Measurements from ENCODE around the gene CNTN2. TPM values are rescaled to one million over a fixed set of nuclear protein-coding genes. Genes with fewer than 3 reads are reported as not detected.

The CNTN2 gene, protein sequence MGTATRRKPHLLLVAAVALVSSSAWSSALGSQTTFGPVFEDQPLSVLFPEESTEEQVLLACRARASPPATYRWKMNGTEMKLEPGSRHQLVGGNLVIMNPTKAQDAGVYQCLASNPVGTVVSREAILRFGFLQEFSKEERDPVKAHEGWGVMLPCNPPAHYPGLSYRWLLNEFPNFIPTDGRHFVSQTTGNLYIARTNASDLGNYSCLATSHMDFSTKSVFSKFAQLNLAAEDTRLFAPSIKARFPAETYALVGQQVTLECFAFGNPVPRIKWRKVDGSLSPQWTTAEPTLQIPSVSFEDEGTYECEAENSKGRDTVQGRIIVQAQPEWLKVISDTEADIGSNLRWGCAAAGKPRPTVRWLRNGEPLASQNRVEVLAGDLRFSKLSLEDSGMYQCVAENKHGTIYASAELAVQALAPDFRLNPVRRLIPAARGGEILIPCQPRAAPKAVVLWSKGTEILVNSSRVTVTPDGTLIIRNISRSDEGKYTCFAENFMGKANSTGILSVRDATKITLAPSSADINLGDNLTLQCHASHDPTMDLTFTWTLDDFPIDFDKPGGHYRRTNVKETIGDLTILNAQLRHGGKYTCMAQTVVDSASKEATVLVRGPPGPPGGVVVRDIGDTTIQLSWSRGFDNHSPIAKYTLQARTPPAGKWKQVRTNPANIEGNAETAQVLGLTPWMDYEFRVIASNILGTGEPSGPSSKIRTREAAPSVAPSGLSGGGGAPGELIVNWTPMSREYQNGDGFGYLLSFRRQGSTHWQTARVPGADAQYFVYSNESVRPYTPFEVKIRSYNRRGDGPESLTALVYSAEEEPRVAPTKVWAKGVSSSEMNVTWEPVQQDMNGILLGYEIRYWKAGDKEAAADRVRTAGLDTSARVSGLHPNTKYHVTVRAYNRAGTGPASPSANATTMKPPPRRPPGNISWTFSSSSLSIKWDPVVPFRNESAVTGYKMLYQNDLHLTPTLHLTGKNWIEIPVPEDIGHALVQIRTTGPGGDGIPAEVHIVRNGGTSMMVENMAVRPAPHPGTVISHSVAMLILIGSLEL
- polyA plus RNA-seq (2012; ENCODE audit: missing spikeins) = 0.19 TPM

DNA sequence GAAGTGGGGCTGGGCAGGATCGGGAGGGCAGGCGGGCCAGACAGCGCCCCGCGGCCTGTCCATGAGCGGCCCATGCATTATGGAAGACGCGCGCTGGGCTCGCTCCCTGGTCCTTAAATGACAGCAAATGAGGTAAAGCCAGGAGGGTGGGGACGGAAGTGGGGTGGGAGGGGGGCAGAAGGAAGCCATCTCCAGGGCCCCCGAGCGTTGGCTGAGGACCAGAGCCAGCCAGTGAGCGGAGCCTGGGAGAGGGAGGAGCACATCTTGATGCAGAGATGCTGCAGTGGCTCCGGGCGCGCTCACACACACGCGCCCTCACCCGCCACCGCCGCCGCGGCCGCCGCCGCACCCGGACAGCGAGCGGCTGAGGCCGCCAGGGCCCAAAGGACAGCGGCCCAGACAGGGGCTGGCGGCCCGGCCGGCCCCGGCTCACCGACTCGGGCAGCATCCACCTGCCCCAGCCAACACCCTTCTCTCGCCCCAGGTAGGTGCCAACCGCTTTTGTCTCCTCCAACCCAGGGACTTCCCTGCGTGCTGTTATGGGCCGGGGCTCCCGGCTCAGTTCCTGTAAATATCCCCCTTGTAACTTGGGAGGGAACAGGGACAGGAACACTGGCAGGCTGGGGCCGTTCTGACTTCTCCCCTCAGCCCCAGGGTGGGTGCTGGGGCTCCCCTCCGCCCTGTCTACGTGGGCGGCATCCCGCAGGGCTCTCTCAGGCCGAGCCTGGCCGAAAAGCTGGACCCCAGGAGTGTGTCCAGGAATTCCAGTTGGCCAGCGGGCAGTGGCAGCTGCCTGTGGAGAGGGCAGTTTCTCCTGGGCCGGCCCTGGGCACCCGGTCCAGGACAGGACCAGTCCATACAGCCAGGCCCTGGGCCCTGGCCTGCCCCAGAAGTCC lies at the start of gene CNTN2:
Gene CNTN2 (plus strand): TSS at position 302 of the 896 bp plus-strand sequence. CDS start 9,974 bp downstream, outside the sequence.
- no peak for FAIRE-seq

DNA sequence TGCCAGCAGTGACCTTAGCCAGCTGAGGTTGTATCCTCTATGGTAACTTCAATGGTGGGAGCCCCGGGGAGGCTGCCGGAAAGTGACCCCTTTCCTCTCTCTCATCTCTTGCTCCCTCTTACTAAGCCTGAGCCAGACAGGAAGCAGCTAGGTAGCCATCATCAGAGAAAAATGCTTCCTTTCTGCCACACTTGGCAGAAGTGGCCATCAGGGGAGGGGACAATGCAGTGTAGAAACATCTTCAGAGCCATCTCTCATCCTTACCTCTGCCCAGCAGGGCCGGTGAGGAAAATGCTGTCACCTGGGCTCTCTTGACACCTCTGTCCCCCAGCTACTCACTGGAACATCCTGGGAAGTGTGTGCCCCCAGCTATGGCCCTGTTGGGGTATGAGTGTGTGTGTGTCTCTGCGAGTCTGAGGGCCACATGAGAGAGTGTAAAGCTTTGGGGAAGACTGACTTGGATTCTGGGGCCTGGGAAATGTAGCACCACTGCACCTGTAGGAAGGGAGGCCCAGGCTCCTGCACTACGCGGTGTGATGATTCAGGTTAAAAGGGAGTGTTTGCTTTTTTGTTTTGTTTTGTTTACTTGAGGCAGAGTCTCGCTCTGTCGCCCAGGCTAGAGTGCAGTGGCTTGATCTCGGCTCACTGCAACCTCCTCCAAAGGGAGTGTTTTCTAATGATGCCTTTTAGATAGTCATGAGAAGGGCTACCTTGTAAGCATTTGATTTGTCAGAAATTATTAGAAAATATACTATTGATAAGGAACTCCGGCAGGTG lies 48.7 kb upstream of the CNTN2 start:
- TF ChIP-seq POLR2A (IDR thresholded peaks at IDR 0.05; ENCODE audit: low read depth, low read length) = no peak
- TF ChIP-seq TAF1 (IDR thresholded peaks at IDR 0.05; ENCODE audit: borderline replicate concordance, low read depth, low read length) = no peak
- no peak for TF ChIP-seq POLR2AphosphoS5 (IDR thresholded peaks at IDR 0.05; ENCODE audit: low read depth, low read length)
- no peak for FAIRE-seq
- DNase-seq (ENCODE audit: insufficient read length) = no peak

More for the DNA sequence above, at the start of gene CNTN2:
- TF ChIP-seq POLR2AphosphoS5 (IDR thresholded peaks at IDR 0.05; ENCODE audit: low read depth, low read length) (no peak), TAF1 (IDR thresholded peaks at IDR 0.05; ENCODE audit: borderline replicate concordance, low read depth, low read length) (no peak), POLR2A (IDR thresholded peaks at IDR 0.05; ENCODE audit: low read depth, low read length) (no peak)
- DNase-seq (ENCODE audit: insufficient read length) = no peak

DNA sequence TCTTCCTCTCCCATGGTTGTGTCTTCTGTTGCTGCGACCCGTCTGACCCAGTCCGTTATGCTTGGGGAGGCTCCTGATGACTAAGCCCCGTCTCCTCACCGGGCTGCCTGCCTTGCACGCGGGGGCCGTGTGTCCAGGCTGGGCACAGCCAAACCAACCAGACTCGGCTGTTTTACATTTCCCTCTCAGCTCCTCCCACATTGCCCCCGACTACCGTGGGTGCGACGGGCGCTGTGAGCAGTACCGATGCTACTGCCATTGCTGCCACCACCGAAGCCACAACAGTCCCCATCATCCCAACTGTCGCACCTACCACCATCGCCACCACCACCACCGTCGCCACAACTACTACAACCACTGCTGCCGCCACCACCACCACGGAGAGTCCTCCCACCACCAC lies 46.0 kb upstream of the CNTN2 start:
- DNase-seq (ENCODE audit: insufficient read length) (no peak), FAIRE-seq (no peak)
- no peak for TF ChIP-seq POLR2A (IDR thresholded peaks at IDR 0.05; ENCODE audit: low read depth, low read length)
- no peak for TF ChIP-seq POLR2AphosphoS5 (IDR thresholded peaks at IDR 0.05; ENCODE audit: low read depth, low read length)
- TF ChIP-seq TAF1 (IDR thresholded peaks at IDR 0.05; ENCODE audit: borderline replicate concordance, low read depth, low read length) = no peak

DNA sequence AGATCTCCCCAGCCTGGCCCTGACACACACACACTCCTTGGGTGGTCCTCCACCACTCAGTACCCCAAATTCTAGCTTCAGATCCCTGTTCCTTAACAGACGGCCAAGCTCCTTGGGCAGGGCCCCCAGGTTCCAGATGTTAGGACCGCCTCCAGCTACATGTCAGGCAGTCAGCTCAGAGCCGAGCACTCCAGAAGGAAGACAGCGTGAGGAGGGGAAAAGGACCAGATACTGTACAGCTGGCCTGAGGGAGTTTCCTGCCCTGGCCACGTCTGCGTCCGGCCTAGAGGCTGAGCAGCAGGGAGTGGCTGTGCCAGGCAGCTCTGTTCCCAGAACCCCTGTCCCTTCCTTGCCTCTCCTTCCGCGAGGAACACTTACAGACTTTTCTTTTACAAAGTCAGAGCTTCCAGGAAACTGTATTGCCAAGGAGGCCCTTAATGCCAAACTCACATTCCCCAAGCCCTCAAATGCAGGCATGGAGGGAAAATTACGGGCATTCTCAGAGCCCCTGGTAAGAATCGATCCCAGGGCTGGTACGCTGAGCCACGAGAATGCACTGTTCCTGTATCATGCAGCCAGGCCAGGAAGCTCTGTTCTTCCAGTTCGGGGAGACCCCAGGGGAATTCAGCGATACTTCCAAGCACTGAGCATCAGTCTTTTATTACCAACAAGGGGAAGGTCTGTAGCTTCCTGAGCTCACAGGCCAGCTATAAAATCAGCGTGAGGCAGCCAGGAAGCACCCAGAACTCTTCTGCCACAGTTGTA lies 45.2 kb upstream of the CNTN2 start:
- no peak for FAIRE-seq
- DNase-seq (ENCODE audit: insufficient read length) = no peak
- TF ChIP-seq POLR2A (IDR thresholded peaks at IDR 0.05; ENCODE audit: low read depth, low read length) = no peak
- no peak for TF ChIP-seq POLR2AphosphoS5 (IDR thresholded peaks at IDR 0.05; ENCODE audit: low read depth, low read length)
- no peak for TF ChIP-seq TAF1 (IDR thresholded peaks at IDR 0.05; ENCODE audit: borderline replicate concordance, low read depth, low read length)

DNA sequence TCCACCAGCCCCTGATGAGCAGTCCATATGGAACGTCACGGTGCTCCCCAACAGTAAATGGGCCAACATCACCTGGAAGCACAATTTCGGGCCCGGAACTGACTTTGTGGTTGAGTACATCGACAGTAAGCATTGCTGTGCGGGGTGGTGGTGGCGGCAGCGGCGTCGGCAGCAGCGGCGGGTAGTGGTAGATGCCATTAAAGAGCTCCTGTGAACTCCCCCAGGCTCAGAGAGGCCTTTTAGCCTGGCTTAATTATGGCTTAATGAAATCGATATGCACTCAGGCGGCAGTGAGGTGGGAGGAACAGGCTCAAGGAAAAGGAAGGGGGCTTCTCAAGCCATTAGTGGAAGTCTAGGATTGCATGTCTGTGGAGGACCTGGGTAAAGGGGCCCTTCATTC lies 41.9 kb upstream of the CNTN2 start:
- no peak for FAIRE-seq
- no peak for DNase-seq (ENCODE audit: insufficient read length)
- TF ChIP-seq POLR2AphosphoS5 (IDR thresholded peaks at IDR 0.05; ENCODE audit: low read depth, low read length) (no peak), TAF1 (IDR thresholded peaks at IDR 0.05; ENCODE audit: borderline replicate concordance, low read depth, low read length) (no peak), POLR2A (IDR thresholded peaks at IDR 0.05; ENCODE audit: low read depth, low read length) (no peak)

DNA sequence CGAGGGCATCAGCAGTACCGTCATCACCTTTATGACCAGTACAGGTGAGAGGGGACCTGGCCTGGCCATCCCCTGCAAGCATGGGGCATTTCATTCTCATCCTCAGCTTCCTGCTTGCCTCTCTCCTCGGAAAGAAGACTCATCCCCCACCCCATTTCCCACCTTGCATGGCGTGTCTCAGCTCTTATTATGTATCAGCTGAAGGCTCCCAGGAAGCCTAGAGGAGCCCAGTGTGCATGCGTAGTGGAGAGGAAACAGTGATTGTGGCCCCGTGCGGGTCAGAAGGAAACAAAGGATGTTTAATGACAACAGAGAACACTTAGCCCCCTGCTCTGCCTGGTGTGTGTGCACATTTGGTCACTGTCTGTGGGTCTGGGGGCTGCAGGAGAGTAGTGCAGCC lies 40.3 kb upstream of the CNTN2 start:
- no peak for FAIRE-seq
- TF ChIP-seq POLR2AphosphoS5 (IDR thresholded peaks at IDR 0.05; ENCODE audit: low read depth, low read length) = no peak
- TF ChIP-seq TAF1 (IDR thresholded peaks at IDR 0.05; ENCODE audit: borderline replicate concordance, low read depth, low read length) = no peak
- TF ChIP-seq POLR2A (IDR thresholded peaks at IDR 0.05; ENCODE audit: low read depth, low read length) = no peak

DNA sequence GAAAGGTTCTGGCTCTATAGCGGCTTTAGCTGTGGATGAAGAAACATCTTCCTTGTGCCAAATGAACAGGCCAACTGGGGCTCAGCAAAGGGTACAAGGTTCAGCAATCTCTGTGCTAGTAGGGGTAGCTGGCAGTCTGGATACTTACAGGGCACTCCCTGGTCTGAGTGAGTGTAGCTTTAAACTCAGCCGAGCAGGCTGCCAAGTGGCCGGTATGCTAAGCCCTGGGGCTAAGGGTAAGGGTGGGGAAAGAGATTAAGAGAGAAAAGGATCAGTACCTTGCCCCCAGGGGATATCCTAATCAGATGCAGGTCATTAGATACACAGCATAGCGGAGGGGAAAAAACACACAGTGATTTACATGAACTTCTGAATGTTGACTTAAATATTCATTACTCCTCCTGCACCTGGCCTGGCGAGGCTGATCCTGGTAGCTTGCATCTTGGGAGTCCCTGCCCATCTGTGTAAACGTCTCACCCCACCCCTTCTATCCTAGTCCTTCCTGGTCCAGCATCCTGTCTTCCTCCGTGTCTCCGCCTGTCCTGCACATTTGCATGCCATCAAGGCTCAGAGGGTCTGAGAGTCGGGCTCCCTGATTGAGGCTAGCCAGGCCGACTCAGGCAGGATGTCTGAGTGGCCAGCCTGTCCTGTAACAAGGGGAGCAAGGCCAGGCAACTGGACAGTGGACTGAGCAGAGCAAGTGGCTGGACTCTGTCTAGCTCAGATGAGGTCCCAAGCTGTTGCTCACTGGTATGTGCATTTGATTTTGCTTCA lies 39.5 kb upstream of the CNTN2 start:
- FAIRE-seq (no peak), DNase-seq (ENCODE audit: insufficient read length) (no peak)
- no peak for TF ChIP-seq POLR2A (IDR thresholded peaks at IDR 0.05; ENCODE audit: low read depth, low read length)
- TF ChIP-seq POLR2AphosphoS5 (IDR thresholded peaks at IDR 0.05; ENCODE audit: low read depth, low read length) = no peak

More for the DNA sequence above, 40.3 kb upstream of the CNTN2 start:
- DNase-seq (ENCODE audit: insufficient read length) = no peak

DNA sequence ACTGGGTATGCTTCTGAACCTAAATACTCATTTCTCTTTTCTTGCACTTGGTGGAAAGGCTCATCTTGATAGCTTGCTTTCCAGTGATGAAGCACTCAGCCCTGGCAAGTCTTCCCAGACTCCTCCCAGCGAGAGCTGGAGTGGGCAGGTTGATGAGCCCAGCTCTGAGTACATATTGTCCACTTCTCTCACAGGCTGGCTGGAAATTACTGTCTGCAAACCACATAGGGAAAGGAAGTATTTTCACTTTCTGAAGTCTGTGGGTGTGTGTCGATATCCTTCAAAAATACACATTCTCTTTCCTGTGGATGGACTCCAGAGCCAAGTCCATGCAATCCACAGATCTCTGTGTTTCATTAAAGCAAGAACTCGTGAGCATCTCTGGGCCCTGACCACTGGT lies 38.7 kb upstream of the CNTN2 start:
- FAIRE-seq (no peak), DNase-seq (ENCODE audit: insufficient read length) (no peak)
- TF ChIP-seq TAF1 (IDR thresholded peaks at IDR 0.05; ENCODE audit: borderline replicate concordance, low read depth, low read length) (no peak), POLR2A (IDR thresholded peaks at IDR 0.05; ENCODE audit: low read depth, low read length) (no peak), POLR2AphosphoS5 (IDR thresholded peaks at IDR 0.05; ENCODE audit: low read depth, low read length) (no peak)

DNA sequence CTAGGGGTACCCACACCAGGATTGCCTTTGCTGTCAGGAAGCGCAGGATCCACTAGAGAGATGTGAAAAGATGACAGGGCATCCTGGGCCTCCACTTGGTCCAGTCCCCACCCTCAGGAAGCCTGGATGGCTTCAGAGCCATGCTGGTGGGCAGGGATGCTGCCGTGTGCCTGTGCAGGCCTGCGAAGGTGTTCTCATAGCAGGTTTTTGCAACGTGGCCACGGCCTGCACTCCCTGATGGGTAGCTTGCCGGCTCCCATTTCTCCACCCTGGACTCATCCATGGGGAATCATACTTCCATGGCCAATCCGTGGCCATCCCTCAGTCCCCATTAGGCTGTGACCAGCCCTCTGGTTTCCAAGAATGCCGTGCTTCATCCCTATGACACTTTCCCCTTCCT lies 34.1 kb upstream of the CNTN2 start:
- FAIRE-seq (no peak), DNase-seq (ENCODE audit: insufficient read length) (no peak)
- TF ChIP-seq TAF1 (IDR thresholded peaks at IDR 0.05; ENCODE audit: borderline replicate concordance, low read depth, low read length) (no peak), POLR2AphosphoS5 (IDR thresholded peaks at IDR 0.05; ENCODE audit: low read depth, low read length) (no peak), POLR2A (IDR thresholded peaks at IDR 0.05; ENCODE audit: low read depth, low read length) (no peak)

Data from GM12892 (cell line).